ENCODE data around the gene ATF7.
"Not testable (repeated sequence)": the region's sequence is repeated elsewhere in the genome, so short reads cannot be mapped to it uniquely, and the experiment has no call there.

Gene ATF7

DNA sequence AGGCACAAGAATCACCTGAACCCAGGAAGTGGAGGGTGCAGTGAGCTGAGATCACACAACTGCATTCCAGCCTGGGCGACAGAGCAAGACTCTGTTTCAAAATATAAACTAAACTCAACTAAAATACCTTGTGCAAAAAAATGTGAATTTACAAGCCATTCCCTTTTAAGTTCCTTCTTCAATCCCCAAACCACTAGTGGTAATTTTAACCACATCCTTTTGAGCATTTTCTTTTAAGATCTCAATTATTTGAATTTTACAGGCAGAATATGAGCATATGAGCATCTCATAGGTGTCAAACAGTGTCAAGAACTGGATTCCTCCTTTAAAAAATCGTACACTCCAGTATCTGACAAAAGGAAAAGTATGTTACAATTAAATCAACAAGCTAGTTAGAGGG, 61.9 kb downstream of the ATF7 start:
- DNase-seq = no peak

DNA sequence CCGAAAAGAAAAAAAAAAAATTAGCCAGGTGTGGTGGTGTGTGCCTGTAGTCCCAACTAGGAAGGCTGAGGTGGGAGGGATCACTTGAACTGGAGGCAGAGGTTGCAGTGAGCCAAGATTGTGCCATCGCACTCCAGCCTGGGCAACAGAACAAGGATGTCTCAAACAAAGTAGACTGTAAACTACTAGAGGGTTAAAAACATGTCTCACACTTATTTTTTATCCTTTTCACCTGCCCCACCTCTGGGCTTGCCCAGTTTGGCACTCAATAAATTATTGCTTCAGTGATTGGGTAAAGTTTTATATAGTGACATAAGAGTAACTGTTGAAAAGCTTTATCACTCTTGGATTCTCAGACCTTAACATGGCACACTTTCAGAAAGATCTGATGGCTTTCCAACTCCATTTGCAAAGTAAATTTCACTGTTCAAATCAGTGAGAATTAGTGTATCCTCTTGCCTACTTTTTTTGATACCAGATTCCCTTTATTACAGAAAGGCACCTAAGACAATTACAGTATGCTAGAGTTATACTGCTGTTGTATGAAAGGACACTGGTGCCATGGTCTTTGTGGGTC, 62.6 kb downstream of the ATF7 start:
- DNase-seq = no peak

DNA sequence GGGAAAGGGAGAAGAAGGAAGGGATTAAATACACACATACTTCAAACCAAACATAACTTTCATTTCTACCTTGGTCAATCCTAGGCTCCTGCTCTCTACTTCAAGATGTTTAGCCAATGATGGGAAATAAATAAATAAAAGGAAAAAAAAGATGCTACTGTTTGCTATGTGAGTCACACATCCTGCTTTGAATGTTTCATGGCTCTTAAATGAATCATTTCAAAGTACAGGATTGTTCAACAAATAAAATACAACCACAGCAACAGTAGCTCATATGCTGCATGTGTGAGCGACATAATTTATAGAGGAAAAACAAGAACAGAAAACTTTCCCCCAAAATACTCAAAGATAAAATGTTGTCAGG, 64.6 kb downstream of the ATF7 start:
- peak; percentile 94 for DNase-seq

DNA sequence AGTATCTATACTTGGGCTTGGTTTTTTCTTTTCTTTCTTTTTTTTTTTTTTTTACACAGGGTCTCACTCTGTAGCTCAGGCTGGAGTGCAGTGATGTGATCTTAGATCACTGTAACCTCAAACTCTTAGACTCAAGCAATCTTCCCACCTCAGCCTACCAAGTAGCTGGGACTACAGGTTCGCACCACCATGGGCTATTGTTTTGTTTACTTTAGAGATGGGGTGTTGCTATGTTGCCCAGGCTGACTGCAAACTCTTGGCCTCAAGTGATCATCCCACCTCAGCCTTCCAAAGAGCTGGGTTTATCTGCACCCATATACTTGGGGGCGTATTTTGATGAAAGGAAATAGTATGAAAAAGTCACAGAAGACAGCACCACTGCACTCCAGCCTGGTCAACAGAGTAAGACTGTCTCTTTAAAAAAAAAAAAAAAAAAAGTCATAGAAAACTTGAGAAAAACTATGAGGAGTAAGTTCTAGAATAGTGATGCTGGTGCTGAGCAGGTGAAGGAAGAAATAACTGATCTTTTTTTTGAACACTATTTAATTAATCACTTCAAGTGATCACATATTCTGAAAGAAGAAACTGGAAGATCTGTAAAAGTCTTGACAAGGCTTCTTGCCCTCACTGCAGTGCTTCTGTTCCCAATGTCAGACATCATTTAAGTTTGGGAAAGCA, 65.1 kb downstream of the ATF7 start:
- DNase-seq = no peak

DNA sequence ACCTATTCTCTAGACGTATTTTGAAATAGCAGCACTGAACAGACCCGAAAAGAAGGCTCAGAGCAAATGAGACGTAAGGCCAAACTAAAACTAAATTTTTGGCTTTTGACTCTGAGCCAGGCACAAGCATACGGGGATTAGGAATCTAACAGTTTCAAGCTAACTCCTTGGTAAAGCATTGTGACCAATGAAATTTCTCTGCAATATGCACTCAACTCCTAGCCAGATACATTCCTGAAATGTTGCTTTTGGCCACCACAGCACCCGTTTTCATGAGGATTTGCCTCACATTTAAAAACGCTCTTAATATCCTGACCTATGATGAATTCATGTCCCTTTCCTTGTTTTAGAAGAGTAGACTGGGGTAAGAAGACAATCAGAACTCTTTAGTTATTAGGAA, 65.8 kb downstream of the ATF7 start:
- peak; percentile 43 for DNase-seq

DNA sequence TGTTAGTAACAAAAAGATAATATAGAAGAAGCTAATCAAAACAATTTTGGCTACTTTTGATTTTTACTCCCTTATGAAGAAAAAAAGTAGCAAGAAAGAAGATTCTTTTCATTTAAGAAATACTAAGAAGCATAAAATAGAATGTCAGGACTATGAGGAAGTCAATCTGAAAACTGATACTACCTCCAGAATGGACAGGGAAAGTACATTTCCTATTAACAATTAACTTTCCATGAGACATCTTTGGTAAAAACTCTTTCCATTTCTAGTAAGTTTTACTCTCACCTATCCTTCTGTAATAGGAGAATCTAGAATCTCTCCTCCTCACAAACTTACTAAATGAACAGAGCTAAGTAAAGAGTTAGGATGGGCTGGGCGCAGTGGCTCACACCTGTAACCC, 67.6 kb downstream of the ATF7 start:
- DNase-seq = no peak

DNA sequence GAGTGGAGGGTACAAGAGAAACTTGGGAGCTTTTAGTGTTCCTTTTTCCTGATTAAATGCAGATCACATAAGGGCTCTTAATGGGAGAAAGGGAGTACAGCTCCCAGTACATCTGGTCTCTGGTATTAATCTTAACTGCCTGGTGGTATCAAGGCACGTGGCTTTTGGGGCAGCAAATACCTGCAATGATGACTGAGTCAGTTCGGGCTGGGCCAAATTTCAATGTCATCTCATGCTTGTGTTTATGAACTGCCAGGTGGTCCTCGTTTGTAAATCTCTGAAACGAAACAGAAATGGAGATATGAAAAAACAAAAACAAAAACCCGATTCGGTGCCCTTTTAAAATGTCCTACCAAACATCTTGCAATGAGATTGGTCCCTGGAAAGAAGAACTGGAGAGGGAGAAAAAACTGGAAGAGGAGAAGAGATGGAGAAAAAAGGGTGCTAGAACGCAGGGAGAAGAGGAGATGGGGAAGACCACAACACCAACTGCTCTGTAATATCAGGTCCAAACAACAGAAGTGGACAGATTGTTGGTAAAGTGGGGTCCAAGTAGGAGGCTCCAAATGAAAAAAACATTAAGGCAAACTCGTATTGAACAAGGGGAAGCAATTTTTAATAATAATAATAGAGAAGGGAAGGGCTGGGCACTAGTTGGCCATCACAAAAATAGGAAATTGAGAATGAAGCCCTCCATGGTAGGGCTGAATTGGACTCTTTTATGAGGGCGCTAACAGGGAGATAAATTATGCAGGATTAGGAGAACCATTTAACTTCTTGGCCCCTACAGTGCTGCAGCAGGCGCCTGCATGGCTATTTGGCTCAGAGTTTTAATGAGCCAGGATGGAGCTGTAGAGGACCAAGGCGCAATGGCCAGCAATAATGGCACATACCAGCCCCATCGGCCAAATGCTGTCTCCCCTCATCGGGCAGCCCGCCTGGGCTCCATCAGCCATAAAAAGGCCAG, 73.5 kb downstream of the ATF7 start:
- DNase-seq = no peak

DNA sequence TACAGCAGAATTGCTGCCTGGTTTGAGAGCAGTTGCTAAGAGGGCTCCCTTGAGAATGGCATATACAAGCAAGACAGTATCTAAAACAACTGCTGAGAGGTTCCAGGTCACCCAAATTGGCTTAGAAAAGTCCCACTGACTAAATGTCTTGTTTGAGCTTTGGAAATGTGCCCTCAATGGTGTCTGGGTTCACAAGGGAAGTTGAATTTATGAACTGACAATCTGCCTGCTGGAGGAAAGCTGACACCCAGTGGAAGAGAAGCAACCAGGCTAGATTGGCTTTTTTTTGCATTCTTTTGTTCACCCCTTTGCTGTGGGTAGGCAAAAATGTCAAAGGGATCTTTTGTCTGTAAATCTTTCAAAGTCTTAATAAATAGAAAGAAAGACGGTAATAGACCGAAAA, 74.3 kb downstream of the ATF7 start:
- no peak for DNase-seq

DNA sequence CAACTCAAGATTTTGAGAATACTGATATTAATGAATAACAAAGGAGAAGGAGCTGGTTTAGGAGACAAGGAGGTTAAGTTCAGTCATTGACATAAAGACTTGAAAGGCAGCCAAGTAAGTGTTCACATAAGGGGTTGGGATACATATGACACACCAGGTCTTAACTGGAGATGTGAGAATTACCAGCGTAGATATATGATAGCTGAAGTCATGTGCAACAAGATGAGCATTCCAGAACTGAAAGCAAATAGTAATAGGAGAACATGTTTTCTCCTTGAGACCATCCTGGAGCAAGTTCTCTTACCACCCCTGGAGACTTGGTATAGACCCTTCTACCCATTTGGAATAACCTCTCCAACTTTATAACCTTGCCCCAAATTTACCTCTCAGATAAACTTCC, 75.6 kb downstream of the ATF7 start:
- DNase-seq = no peak

DNA sequence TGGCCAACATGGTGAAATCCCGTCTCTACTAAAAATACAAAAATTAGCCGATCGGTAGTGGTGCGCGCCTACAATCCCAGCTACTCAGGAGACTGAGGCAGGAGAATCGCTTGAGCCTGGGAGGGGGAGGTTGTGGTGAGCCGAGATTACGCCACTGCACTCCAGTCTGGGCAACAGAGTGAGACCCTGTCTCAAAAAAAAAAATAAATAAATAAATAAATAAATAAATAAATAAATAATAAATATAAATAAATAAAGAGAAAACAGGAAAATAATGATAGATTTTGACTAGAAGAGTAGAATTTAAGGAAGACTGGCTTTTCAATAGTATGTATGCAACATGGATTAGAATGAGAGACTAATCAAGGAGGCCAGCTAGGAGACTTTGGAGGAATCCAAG, 76.1 kb downstream of the ATF7 start:
- not testable (repeated sequence) for DNase-seq

DNA sequence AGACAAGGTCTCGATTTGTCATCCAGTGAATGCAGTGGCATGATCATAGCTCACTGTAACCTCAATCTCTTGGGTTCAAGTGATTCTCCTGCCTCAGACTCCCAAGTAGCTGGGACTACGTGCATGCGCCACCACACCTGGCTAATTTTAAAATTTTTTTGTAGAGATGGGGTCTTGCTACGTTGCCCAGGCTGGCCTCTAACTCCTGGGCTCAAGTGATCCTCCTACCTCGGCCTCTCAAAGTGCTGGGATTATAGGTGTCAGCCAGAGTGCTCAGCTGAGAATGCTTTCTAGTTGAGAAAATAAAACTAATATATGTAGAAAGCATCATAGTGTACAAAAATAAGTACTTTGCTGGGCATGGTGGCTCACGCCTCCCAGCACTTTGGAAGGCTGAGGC, 77.8 kb downstream of the ATF7 start:
- DNase-seq = not testable (repeated sequence)

DNA sequence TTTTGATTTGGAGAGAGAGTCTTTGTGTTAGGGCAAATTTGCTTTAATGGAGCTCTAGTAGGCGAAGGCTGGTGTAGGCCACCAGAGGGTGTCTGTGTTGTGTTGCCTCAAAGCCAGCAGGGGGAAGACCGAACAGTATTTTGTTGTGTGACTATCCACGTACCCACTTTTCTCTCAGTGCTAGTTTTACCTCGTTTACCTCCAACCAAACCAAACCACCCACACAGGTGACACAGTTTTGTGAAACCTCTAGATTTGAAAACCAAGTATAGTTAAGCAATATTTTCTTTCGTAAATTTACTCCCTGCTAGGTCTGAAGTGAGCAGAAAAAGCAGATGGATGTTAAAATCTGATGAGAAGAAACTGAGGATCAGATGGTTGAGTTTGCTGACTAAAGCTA, 82.6 kb downstream of the ATF7 start:
- DNase-seq = peak; percentile 75

DNA sequence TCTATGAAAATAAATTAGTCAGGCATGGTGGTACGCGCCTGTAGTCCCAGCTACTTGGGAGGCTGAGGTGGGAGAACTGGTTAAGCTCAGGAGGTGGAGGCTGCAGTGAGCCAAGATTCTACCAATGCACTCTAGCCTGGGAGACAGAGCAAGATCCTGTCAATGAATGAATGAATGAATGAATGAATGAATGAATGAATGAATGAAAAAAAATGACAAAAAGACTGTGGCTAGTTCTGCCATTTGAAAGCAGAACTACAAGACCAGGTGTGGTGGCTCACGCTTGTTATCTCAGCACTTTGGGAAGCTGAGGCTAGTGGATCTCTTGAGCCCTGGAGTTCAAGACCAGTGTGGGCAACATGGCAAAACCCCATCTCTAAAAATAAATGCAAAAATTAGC, 86.7 kb downstream of the ATF7 start:
- DNase-seq = no peak

DNA sequence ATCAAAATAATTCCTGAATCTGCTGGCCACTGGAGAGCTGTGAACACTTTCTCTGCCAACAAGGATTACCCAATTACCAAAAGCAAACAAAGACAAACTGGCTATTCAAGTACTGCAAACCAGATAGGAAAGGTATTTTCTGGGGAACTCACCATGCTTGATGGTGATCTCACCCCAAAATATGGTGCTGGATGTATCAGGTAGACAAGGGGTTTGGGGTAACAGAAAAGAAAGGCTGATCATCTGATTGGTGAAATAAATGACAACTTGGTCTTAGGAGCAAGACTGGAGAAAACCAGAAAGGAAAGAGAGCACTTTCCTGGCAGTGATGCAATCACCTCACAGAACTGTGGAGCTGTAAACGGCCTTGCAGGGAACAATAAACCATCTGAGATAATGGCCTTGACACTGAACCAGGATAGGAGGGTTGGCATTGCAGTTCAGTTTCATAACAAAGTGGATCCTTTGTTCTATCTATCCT, 87.9 kb downstream of the ATF7 start:
- no peak for DNase-seq

DNA sequence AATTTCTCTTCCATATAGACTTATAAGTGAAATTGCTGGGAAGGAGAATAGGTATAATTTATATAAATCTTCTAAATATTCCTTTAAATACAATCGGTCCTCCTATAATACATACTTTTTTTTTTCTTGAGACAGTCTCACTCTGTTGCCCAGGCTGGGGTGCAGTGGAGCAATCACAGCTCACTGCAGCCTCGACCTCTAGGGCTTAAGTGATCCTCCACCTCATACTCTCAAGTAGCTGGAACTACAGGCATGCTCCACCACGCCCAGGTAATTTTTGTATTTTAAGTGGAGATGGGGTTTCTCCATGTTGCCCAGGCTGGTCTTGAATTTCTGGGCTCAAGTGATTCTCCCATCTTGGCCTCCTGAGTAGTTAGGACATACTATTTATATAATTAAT, 89.2 kb downstream of the ATF7 start:
- no peak for DNase-seq

DNA sequence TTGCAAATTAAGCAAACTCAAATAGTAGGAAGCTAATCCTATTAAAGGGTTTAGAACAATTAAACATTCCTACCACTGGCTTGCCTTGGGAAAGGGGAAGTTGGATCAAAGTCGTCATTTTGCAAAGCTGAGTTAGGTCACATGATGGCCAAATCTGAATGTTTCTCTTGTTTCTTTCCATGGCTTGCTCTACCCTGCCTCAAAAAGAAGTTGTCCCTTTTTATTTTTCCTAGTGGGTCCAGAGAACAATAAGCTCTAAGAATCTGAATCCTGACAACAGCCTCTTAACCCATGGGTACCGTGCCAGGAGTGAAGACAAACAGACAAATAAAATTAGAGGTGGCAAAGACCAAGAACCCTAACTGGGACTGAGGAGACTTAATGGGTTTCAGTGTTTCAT, 92.7 kb downstream of the ATF7 start:
- DNase-seq = no peak

DNA sequence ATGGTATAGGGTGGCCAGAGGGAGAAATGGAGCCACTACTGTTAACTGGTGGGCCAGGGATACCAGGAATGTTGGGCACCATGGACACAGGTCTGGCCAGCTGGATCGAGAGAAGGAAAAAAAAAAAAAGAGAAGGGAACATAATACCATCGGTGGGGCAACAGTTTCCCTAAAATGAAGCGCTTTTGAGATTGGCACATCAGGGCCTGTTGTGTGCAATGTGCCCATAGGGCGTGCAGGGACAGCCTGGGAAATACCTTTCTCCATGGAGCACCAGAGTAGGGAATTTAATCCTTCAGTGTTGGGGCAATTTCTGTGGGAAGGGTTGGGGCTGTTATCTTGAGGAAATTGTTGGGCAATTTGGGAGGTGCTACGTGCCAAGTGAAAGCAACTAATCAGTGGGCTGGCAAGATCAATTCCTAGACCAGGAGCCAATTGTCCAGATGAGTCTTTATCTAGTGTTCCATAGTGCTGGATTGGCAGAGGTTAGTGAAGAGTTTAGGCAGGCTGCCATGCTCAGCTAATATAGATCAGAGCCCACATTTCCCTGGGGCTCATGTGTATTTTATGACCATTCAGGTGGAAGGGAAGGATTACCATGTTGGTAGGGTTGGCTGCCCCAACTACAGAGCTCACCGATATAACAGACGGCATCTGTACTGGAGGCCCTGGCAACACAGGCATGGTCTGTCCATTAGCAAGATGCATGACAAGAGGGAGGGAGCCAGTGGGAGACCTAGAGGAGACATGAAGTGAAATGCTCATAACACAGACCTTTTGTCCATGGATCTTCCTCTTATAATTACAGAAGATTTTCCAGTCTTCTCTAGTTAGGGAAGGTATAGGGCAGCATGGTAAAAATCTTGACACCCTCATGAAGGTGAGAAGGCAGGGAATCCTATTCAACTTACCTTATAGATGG, 93.4 kb downstream of the ATF7 start:
- DNase-seq = no peak

DNA sequence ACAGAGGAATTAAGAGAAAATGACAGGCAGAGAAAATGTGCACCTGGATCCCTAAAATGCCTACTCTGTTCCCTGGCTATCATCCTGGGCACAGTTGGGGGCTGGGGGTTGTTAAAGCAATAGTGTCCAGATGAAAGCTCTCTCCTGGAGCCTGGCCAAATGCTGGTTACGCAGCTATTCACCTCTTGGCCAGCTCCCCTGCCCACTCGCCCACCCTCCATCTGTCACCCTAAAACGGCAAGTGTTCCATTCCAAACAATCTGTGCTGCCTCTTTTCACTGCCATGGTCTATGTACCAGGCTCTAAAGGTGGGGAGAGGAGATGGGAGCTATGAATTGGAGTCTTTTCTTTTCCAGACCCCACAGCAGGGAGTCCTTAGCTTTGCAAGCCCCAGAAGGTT, 94.2 kb downstream of the ATF7 start:
- no peak for DNase-seq

DNA sequence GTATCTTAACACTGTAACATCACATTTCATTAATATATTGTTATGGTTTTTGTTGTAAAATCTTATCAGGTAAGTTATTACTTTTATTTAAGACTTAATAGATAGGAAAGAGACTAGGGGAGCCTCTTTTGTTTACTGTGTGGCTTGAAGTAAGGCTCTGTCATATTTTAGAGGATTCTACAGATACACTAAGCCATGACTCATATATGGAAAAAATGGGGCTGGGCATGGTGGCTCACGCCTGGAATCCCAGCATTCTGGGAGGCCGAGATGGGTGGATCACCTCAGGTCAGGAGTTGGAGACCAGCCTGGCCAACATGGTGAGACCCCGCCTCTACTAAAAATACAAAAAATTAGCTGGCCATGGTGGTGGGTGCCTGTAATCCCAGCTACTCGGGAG, 95.3 kb downstream of the ATF7 start:
- DNase-seq = peak; percentile 77

DNA sequence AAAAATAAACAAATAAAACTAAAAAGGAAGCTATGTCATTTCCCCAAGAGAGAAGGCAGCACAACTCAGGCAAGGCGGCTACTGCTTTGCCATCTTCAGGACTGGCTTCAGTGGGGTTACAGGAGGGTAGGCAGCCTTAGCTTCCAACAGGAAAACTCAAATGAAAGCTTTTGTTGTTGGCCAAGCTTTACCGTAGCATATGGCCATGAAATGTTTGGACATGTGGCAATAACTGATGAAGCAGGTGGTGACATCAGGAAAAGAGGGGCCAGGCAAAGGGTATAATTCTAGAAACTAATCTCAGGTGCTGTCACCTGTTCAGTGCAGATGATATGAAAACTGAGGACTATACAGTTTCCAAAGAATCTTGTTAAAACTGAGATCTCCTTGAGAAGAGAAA, 96.1 kb downstream of the ATF7 start:
- DNase-seq = no peak

DNA sequence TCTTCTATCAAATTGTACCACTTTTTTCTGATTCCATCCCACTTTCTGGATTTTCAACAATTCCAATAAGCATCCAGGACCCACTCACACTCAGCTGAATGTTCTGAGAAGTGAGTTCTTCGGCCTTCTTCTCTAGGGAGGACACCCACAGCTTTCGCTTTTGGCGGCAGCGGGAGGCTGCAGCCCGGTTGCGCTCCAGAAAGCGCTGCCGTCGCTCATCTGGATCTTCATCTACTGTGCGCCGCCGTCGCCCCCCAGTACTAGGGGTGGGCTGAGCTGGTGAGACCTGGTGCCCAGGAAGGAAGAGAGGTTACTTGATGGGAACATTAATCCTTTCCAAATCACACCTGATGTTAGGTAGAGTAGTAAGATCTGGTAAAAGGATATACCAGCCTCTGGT, 101.7 kb downstream of the ATF7 start:
- no peak for DNase-seq

DNA sequence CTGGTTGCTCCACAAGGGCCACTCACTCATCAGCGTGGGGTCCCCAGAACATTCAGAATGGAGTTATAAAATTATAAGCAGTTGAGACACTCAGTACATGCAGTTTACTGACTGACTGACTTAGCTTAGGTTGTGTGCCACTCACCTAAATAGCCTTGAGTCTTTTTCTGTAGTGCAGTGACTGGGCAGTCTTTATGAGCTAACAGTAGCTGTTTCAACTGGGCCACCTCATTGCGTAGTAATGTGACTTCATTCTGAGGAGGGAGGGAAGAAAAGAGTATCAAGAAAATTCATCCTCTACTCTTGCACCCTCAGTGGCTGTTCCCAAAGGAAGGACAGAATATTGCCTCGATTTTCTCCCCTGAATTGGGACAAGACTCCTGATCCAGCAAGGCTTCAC, 103.1 kb downstream of the ATF7 start:
- DNase-seq = no peak

DNA sequence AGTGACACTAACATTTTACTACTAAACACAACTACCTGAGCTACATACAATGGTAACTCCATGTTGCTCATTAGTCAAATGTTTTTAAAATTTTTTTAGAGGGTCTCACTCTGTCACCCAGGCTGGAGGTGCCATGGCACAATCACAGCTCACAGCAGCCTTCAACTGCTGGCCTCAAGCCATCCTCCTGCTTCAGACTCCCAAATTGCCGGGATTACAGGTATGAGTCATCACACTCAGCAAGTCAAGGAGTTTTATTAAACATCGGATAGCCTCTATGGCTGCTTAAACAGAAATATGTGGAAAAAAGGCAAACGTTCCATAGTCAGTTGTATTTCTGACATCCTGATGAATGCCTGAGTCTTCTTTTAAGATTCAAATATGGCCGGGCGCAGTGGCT, 107.8 kb downstream of the ATF7 start:
- peak; percentile 30 for DNase-seq
